H9 (cell line): ENCODE results near the gene CERS4. TPM values are rescaled to one million over a fixed set of nuclear protein-coding genes. Genes with fewer than 3 reads are reported as not detected.
A peak's percentile ranks its signal among the peaks of the same experiment; 100 is the strongest.

Source experiments
- DNase-seq: peaks from one replicate; pipeline ENCODE4 v3.0.0-alpha.2; 2017
- H2AFZ ChIP-seq: one replicate; pipeline ENCODE4 v1.6.1; 2013; ENCODE audit warnings: mild to moderate bottlenecking, low read length, control low read depth, moderate library complexity
- H2AK5ac ChIP-seq: 2 replicates; pipeline ENCODE4 v1.6.1; 2013; ENCODE audit warnings: low read length, control low read depth, mixed read lengths; ENCODE audit not compliant: insufficient read length
- H2BK120ac ChIP-seq: one replicate; pipeline ENCODE4 v1.6.1; 2013; ENCODE audit warnings: low read depth, mild to moderate bottlenecking, low read length, control low read depth, inconsistent platforms; ENCODE audit not compliant: poor library complexity, severe bottlenecking
- H2BK12ac ChIP-seq: 2 replicates; pipeline ENCODE4 v1.6.1; 2013; ENCODE audit warnings: low read length, control low read depth, mixed read lengths, low read depth; ENCODE audit not compliant: insufficient read length
- H2BK15ac ChIP-seq: 2 replicates; pipeline ENCODE4 v1.6.1; 2013; ENCODE audit warnings: low read depth, low read length, control low read depth
- H2BK20ac ChIP-seq: one replicate; pipeline ENCODE4 v1.6.1; 2013; ENCODE audit warnings: low read depth, mild to moderate bottlenecking, low read length, control low read depth, inconsistent platforms; ENCODE audit not compliant: poor library complexity, severe bottlenecking
- H2BK5ac ChIP-seq: 2 replicates; pipeline ENCODE4 v1.6.1; 2013; ENCODE audit warnings: low read length, control low read depth, mixed read lengths; ENCODE audit not compliant: insufficient read length
- H3K14ac ChIP-seq: 2 replicates; pipeline ENCODE4 v1.6.1; 2013; ENCODE audit warnings: low read length, control low read depth; ENCODE audit not compliant: insufficient read depth
- H3K18ac ChIP-seq: 2 replicates; pipeline ENCODE4 v1.6.1; 2013; ENCODE audit warnings: low read depth, mild to moderate bottlenecking, mixed read lengths, low read length, control low read depth; ENCODE audit not compliant: insufficient read length
- H3K23ac ChIP-seq: 2 replicates; pipeline ENCODE4 v1.6.1; 2013; ENCODE audit warnings: low read length, control low read depth, mixed read lengths, low read depth; ENCODE audit not compliant: insufficient read length
- H3K23me2 ChIP-seq: 2 replicates; pipeline ENCODE4 v1.6.1; 2013; ENCODE audit warnings: low read depth, mild to moderate bottlenecking, mixed read lengths, low read length, control low read depth; ENCODE audit not compliant: insufficient read length, poor library complexity, severe bottlenecking
- H3K27ac ChIP-seq: 2 replicates; pipeline ENCODE4 v1.5.1; 2013; ENCODE audit warnings: low read length, control low read depth, mixed read lengths, low read depth; ENCODE audit not compliant: insufficient read length
- H3K27me3 ChIP-seq: 2 replicates; pipeline ENCODE4 v1.6.1; 2013; ENCODE audit warnings: low read length, control low read depth, inconsistent platforms; ENCODE audit not compliant: insufficient read depth
- H3K4ac ChIP-seq: 2 replicates; pipeline ENCODE4 v1.6.1; 2013; ENCODE audit warnings: low read depth, mild to moderate bottlenecking, control low read depth, inconsistent platforms, low read length, moderate library complexity
- H3K4me1 ChIP-seq: 2 replicates; pipeline ENCODE4 v1.6.1; 2013; ENCODE audit warnings: low read length, control low read depth, inconsistent platforms; ENCODE audit not compliant: insufficient read depth
- H3K4me2 ChIP-seq: 2 replicates; pipeline ENCODE4 v1.6.1; 2013; ENCODE audit warnings: low read length, control low read depth, mixed read lengths; ENCODE audit not compliant: insufficient read length, insufficient read depth
- H3K56ac ChIP-seq: 2 replicates; pipeline ENCODE4 v1.6.1; 2013; ENCODE audit warnings: low read depth, mild to moderate bottlenecking, mixed read lengths, low read length, control low read depth; ENCODE audit not compliant: insufficient read length
- H3K79me1 ChIP-seq: 2 replicates; pipeline ENCODE4 v1.6.1; 2013; ENCODE audit warnings: low read depth, mild to moderate bottlenecking, moderate library complexity, low read length, control low read depth, inconsistent platforms; ENCODE audit not compliant: insufficient read depth, poor library complexity, severe bottlenecking
- H3K79me2 ChIP-seq: 2 replicates; pipeline ENCODE4 v1.6.1; 2013; ENCODE audit warnings: low read length, control low read depth, inconsistent platforms; ENCODE audit not compliant: insufficient read depth
- H3K9ac ChIP-seq: 2 replicates; pipeline ENCODE4 v1.6.1; 2013; ENCODE audit warnings: low read length, control low read depth, mixed read lengths; ENCODE audit not compliant: insufficient read length; ENCODE audit errors: extremely low read depth
- H3K9me3 ChIP-seq: one replicate; pipeline ENCODE4 v1.6.1; 2013; ENCODE audit warnings: low read depth, low read length, inconsistent platforms; ENCODE audit not compliant: control insufficient read depth
- H3T11ph ChIP-seq: one replicate; pipeline ENCODE4 v1.6.1; 2013; ENCODE audit warnings: mild to moderate bottlenecking, low read length, control low read depth, inconsistent platforms
- H4K20me1 ChIP-seq: one replicate; pipeline ENCODE4 v1.6.1; 2013; ENCODE audit not compliant: control insufficient read depth, insufficient read length, insufficient read depth
- H4K5ac ChIP-seq: 2 replicates; pipeline ENCODE4 v1.6.1; 2013; ENCODE audit warnings: low read depth, mild to moderate bottlenecking, mixed read lengths, low read length, control low read depth; ENCODE audit not compliant: insufficient read length
- H4K8ac ChIP-seq: replicated peaks from 2 replicates; pipeline ENCODE4 v1.6.1; 2013; ENCODE audit warnings: low read length, control low read depth, mixed read lengths, low read depth; ENCODE audit not compliant: insufficient read length
- H4K91ac ChIP-seq: 2 replicates; pipeline ENCODE4 v1.6.1; 2013; ENCODE audit warnings: low read depth, mild to moderate bottlenecking, moderate library complexity, mixed read lengths, low read length, control low read depth; ENCODE audit not compliant: insufficient read length
- H3K27ac Mint-ChIP-seq, 3 experiments: 2 replicates in 2 of 3; 3 replicates in 1 of 3; pipeline ENCODE4 v1.8.0; 2020 to 2021; ENCODE audit warnings: mixed read lengths in 3 of 3, mild to moderate bottlenecking in 1 of 3, moderate library complexity in 1 of 3
- H3K27me3 Mint-ChIP-seq: 2 replicates; pipeline ENCODE4 v1.8.0; 2021; ENCODE audit warnings: low read depth, mild to moderate bottlenecking, moderate library complexity, mixed read lengths
- H3K36me3 Mint-ChIP-seq, 3 experiments: 2 replicates in 2 of 3; 3 replicates in 1 of 3; pipeline ENCODE4 v1.8.0; 2020 to 2021; ENCODE audit warnings: low read depth in 3 of 3, mixed read lengths in 3 of 3; ENCODE audit not compliant: insufficient read depth in 1 of 3
- H3K4me1 Mint-ChIP-seq, 2 experiments: 2 replicates each; pipeline ENCODE4 v1.8.0; 2020; ENCODE audit warnings: mixed read lengths in 2 of 2
- H3K4me3 Mint-ChIP-seq, 2 experiments: 2 replicates in 1 of 2; 3 replicates in 1 of 2; pipeline ENCODE4 v1.8.0; 2020 to 2021; ENCODE audit warnings: mild to moderate bottlenecking in 2 of 2, mixed read lengths in 2 of 2, moderate library complexity in 1 of 2
- H3K9me3 Mint-ChIP-seq, 2 experiments: 2 replicates in 1 of 2; 3 replicates in 1 of 2; pipeline ENCODE4 v1.8.0; 2020; ENCODE audit warnings: mild to moderate bottlenecking in 2 of 2, mixed read lengths in 2 of 2, moderate library complexity in 1 of 2
- WGBS: extraction: QIAGEN DNeasy Blood & Tissue Kit; methylation state at CpG from one replicate; pipeline ENCODE4 v1.1.7; 2013; ENCODE audit warnings: missing lambda C conversion rate, low lambda C conversion rate, mixed read lengths; ENCODE audit not compliant: insufficient read length; ENCODE audit errors: extremely low coverage; 5-methylcytosine and 5-hydroxymethylcytosine counted together
- long read RNA-seq: library from polyadenylated mRNA; unstranded; transcript quantifications from one replicate; pipeline ENCODE4 v2.0.0, GENCODE V29; 2020
- total RNA-seq: library from RNA; stranded (reverse); gene quantifications from 2 replicates; pipeline ENCODE4 v1.2.1, GENCODE V29; 2021
- TF ChIP-seq, protein P1 (sequence below): fragments of 200-600 bp; sonication (generic); conservative IDR thresholded peaks from 3 replicates; pipeline ENCODE4 v1.8.0; 2021; ENCODE audit warnings: antibody characterized with exemption, mild to moderate bottlenecking

The CERS4 gene, protein sequence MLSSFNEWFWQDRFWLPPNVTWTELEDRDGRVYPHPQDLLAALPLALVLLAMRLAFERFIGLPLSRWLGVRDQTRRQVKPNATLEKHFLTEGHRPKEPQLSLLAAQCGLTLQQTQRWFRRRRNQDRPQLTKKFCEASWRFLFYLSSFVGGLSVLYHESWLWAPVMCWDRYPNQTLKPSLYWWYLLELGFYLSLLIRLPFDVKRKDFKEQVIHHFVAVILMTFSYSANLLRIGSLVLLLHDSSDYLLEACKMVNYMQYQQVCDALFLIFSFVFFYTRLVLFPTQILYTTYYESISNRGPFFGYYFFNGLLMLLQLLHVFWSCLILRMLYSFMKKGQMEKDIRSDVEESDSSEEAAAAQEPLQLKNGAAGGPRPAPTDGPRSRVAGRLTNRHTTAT
- 62.6 and 66.5 TPM in 2 replicates for total RNA-seq
- long read RNA-seq, transcript CERS4-208 (10 exons, 1,515 nt): minor isoform, 5 of 428 reads
- long read RNA-seq, transcript CERS4-209 (11 exons, 1,637 nt): minor isoform, 63 of 428 reads
- long read RNA-seq, transcript CERS4-201 (12 exons, 1,797 nt): major isoform, 105 of 428 reads
- long read RNA-seq, partial matches to known transcripts: 25 of 428 reads
- long read RNA-seq, other reads (novel, unspliced or antisense): 227 of 428 reads

DNA sequence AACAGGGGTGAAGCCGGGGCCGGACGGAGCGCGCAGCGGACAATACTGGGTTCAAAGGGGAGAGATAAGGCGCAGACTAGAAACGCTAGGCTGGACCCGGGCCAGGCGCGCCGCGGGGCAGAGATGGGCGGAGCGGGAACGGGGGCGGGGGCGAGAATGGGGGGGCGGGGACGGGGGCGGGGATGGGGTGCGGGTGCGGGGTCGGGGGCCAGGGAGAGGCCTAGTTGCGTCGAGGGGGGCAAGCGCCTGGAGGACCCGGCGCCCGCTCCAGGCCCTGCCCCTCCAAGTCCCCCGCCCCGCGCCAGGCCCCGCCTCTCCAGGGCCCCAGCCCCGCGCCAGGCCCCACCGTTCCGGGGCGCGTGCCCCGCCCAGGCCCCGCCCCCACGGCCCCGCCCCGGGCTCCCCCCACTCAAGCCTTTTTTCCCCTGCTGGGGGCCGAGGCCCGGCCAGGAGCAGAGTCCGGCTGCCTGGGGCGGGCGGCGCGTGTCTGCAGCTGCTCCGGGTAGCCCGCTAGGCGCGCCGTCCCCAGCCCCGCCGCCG lies at the start of gene CERS4:
Gene CERS4, plus strand, starts transcription at position 449 of the 540 bp plus-strand sequence. CDS start 41,707 bp downstream, outside the sequence.
- Histone ChIP-seq H3K14ac (peak within 1 kb of the TSS; percentile 74), H3K23me2 (peaks cover 13% of the 10 kb centered on the region), H2BK120ac (no peak within 1 kb of the TSS), H3K4me2 (peak within 1 kb of the TSS; percentile 80), H3K4ac (0 out of 2 replicates have a peak within 1 kb of the TSS, but pooled peaks have one; percentile 34), H3K18ac (peak within 1 kb of the TSS; percentile 74), H3K79me2 (peaks cover 21% of the 10 kb centered on the region; the same call in 1 of the 2 replicates), H3K27me3 (no peaks in the 10 kb centered on the region), H3K4me1 (peaks cover 4% of the 10 kb centered on the region; the same call in 1 of the 2 replicates), H4K5ac (no peak within 1 kb of the TSS), H2AK5ac (no peak within 1 kb of the TSS), H4K91ac (no peak within 1 kb of the TSS), H3K79me1 (peaks cover 6% of the 10 kb centered on the region), H3K9me3 (no peaks in the 10 kb centered on the region), H3K23ac (no peak within 1 kb of the TSS), H3T11ph (no peak within 1 kb of the TSS), H4K20me1 (no peaks in the 10 kb centered on the region), H2BK20ac (no peak within 1 kb of the TSS), H2BK15ac (no peak within 1 kb of the TSS), H2BK12ac (no peak within 1 kb of the TSS), H4K8ac (no peak within 1 kb of the TSS), H2BK5ac (no peak within 1 kb of the TSS), H2AFZ (no peak within 1 kb of the TSS), H3K56ac (no peak within 1 kb of the TSS), H3K27ac (no peak within 1 kb of the TSS), H3K9ac (peak within 1 kb of the TSS; percentile 72)
- Mint-ChIP-seq H3K27ac (peak within 1 kb of the TSS; percentile 63 to 93 (median 89); a peak in 6 of 7 replicates), H3K36me3 (peaks cover 8 to 14% (median 9%) of the 10 kb centered on the region in 3 experiments), H3K4me3 (peak within 1 kb of the TSS; percentile 82 to 95), H3K9me3 (no peaks in the 10 kb centered on the region), H3K4me1 (peaks cover 43 to 54% of the 10 kb centered on the region in 2 experiments), H3K27me3 (peaks cover 2% of the 10 kb centered on the region; the same call in 1 of the 2 replicates)
- DNase-seq: peak; percentile 96
- no CpG with 5 or more reads among the region's 60 CpGs for WGBS
- TF ChIP-seq, protein P1, sequence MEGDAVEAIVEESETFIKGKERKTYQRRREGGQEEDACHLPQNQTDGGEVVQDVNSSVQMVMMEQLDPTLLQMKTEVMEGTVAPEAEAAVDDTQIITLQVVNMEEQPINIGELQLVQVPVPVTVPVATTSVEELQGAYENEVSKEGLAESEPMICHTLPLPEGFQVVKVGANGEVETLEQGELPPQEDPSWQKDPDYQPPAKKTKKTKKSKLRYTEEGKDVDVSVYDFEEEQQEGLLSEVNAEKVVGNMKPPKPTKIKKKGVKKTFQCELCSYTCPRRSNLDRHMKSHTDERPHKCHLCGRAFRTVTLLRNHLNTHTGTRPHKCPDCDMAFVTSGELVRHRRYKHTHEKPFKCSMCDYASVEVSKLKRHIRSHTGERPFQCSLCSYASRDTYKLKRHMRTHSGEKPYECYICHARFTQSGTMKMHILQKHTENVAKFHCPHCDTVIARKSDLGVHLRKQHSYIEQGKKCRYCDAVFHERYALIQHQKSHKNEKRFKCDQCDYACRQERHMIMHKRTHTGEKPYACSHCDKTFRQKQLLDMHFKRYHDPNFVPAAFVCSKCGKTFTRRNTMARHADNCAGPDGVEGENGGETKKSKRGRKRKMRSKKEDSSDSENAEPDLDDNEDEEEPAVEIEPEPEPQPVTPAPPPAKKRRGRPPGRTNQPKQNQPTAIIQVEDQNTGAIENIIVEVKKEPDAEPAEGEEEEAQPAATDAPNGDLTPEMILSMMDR: no peak
